AG04449 (cell line): Measurements from ENCODE around the gene TAF1A.

ENCODE experiments used
- CTCF ChIA-PET: fragments of 350-600 bp; formaldehyde crosslinking; extraction: SDS; loops from one replicate; lab custom pipeline; 2021; ENCODE audit warnings: antibody characterized with exemption; lab: Yijun Ruan, JAX
- POLR2A ChIA-PET: fragments of 400-600, 350-600 bp; formaldehyde crosslinking; extraction: SDS; loops from one replicate; lab custom pipeline; 2020; ENCODE audit warnings: antibody characterized with exemption, inconsistent platforms; lab: Yijun Ruan, JAX
- DNase-seq: peaks from one replicate; pipeline ENCODE4 v3.0.0-alpha.2; 2010; ENCODE audit warnings: low read depth, low spot score
- H3K4me3 ChIP-seq: 2 replicates; pipeline ENCODE4 v1.5.1; 2011; ENCODE audit warnings: low read depth, mild to moderate bottlenecking, control low read depth, low read length
- CTCF ChIP-seq: IDR thresholded peaks from one replicate; pipeline ENCODE4 v1.5.1; 2011; ENCODE audit warnings: mild to moderate bottlenecking, moderate library complexity, low read length, control low read depth, inconsistent platforms; ENCODE audit not compliant: insufficient read depth; ENCODE audit errors: missing control alignments

The TAF1A gene

GRCh38 chr1:222547944-222548671 is 41.6 kb downstream of the TAF1A start, which contains the start of gene HHIPL2:
Gene HHIPL2 (minus strand): TSS chr1:222548104. CDS start chr1:222548044, 60 bp downstream.
- ChIA-PET CTCF (interaction anchor here (1.0 to 1.8 kb wide), 5 partner anchors 8 to 86 kb away, joined by 3 to 11 read pairs (median 4); no protein-coding TSS in a partner anchor), POLR2A (interaction anchor here (1.7 kb wide), 1 partner anchor 23 kb away, joined by 3 read pairs; no protein-coding TSS in a partner anchor)
- peak within 1 kb of the TSS; percentile 40 for H3K4me3 ChIP-seq
- DNase-seq, result no peak
- TF ChIP-seq CTCF, result no peak

- DNase-seq, result no peak
- CTCF ChIA-PET, result interaction anchor here (1.0 to 1.8 kb wide), 7 partner anchors 9 to 87 kb away, joined by 3 to 11 read pairs (median 4); no protein-coding TSS in a partner anchor
- POLR2A ChIA-PET, result interaction anchor here (0.6 to 1.7 kb wide), 2 partner anchors 23 to 24 kb away, joined by 3 read pairs; no protein-coding TSS in a partner anchor
- TF ChIP-seq CTCF, result no peak
- peak overlapping the region; percentile 40 for H3K4me3 ChIP-seq
Observed at GRCh38 chr1:222547260-222547614, 42.5 kb downstream of the TAF1A start.

- POLR2A ChIA-PET, result interaction anchor here (0.6 to 1.7 kb wide), 2 partner anchors 22 to 24 kb away, joined by 3 read pairs; no protein-coding TSS in a partner anchor
- DNase-seq, result peak; percentile 45
- TF ChIP-seq CTCF, result peak; percentile 10
- H3K4me3 ChIP-seq, result peak overlapping the region; percentile 40
- CTCF ChIA-PET, result interaction anchor here (1.0 to 1.8 kb wide), 7 partner anchors 9 to 88 kb away, joined by 3 to 11 read pairs (median 4); no protein-coding TSS in a partner anchor
Observed at GRCh38 chr1:222546548-222547259, 43.0 kb downstream of the TAF1A start.

- no peak overlapping the region for H3K4me3 ChIP-seq
- ChIA-PET POLR2A (no interaction called here), CTCF (interaction anchor here (1.2 to 1.8 kb wide), 3 partner anchors 9 to 14 kb away, joined by 3 to 11 read pairs (median 3); no protein-coding TSS in a partner anchor)
- no peak for TF ChIP-seq CTCF
- DNase-seq, result no peak
Observed at GRCh38 chr1:222546091-222546490, 43.6 kb downstream of the TAF1A start.

- ChIA-PET CTCF (interaction anchor here (0.7 kb wide), 1 partner anchor 36 kb away, joined by 3 read pairs; no protein-coding TSS in a partner anchor), POLR2A (no interaction called here)
- DNase-seq, result no peak
- TF ChIP-seq CTCF, result no peak
- no peak overlapping the region for H3K4me3 ChIP-seq
Observed at GRCh38 chr1:222543817-222544216, 45.9 kb downstream of the TAF1A start.
